DMS53 treated with DMSO at 0.1 percent for 48 hours (cell line): ENCODE results near the gene C2orf72.
A peak's percentile ranks its signal among the peaks of the same experiment; 100 is the strongest.

Source experiments
- DNase-seq: peaks from one replicate; lab custom pipeline; 2025; ENCODE audit not compliant: unreplicated experiment; lab: John Stamatoyannopoulos, UW

C2orf72 gene

DNA sequence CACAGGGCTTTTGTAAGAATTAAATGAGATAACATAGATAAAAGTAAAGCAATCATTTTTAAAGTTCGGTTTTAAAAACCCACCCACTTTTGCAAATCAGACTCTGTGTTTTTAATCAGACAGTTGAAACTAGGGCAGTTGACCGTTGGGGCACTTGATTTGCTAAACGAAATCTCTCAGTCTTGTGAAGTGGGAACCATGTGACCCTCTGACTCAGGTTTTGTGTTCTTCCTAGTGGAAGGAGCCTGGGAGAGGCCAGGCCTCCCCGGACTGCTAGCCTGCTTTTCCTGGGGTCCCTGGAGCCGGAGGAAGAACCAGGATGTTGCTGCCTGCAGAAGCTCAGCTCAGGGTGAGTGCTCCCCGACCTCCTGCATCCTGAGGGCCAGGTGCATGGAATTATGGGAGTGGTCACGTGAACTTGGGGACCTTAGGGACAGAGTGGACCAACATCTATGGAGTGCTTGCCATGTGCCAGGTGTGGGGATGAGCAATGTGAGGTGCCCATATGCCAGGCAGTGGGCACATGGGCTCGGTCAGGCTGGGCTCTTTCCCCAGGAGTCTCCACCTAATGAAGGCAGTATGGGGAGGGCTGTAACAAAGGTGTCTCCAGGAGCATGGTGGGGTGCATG is 3.9 kb downstream of the C2orf72 start:
- DNase-seq = no peak

DNA sequence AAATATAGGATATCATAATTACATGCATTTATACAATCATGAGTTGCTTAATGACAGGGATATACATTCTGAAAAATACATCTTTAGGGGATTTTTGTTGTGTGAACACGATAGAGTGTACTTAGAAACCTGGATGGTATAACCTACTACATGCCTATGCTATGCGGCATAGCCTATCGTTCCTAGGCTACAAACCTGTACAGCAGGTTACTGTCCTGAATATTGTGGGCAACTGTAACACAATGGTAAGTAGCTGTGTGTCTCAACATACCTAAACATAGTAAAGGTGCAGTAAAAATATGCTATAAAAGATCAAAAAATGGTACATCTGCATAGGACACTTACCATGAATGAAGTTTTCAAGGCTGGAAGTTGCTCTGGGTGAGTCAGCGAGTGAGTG is 6.5 kb downstream of the C2orf72 start:
- DNase-seq = no peak

DNA sequence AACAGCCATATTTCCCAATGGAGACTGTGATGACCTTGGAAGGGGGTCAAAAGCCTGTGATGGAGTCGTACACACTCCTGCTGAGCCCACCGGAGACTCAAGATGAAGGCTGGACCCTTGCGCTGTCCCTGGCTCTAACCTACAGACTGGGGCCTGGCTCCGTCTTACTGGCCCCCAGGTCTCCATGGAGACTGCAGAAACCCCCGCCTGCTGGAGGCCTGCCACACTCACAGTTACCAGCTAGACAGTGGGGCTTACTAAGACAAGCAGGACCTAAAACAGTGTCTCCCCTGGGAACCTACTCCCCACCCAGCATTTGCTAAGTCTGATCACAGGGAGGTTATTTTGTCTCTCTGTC is 9.6 kb downstream of the C2orf72 start:
- no peak for DNase-seq

DNA sequence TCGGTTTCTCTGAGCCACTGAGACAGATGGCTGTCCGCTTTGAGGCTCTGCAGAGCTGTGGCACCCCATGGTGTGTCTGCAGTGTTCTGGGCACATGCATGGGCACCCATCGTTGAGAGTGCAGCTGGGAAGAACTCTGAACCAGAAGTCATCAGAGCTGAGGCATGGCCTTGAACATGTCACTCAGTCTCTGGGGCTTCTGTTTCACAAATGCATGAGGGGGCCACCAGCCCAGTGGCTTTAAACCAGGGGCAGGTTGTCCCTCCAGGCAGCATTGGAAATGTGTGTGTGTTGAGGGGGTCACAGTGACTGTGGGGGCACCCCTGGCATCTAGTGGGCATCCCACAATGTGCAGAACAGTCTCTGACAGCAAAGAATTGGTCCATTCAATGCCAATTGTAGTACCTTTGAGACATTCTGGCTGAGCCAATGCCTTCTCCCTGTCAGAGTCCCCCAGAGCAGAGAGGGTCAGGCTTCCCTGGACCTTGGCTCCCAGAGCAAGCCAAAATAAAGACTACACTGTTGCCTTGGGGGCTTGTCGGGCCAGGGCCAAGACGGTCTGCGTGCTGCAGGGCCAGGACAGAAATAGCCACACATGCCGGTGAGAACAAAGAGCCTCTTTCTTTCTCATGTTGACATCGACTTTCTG is 10.1 kb downstream of the C2orf72 start:
- DNase-seq = no peak

DNA sequence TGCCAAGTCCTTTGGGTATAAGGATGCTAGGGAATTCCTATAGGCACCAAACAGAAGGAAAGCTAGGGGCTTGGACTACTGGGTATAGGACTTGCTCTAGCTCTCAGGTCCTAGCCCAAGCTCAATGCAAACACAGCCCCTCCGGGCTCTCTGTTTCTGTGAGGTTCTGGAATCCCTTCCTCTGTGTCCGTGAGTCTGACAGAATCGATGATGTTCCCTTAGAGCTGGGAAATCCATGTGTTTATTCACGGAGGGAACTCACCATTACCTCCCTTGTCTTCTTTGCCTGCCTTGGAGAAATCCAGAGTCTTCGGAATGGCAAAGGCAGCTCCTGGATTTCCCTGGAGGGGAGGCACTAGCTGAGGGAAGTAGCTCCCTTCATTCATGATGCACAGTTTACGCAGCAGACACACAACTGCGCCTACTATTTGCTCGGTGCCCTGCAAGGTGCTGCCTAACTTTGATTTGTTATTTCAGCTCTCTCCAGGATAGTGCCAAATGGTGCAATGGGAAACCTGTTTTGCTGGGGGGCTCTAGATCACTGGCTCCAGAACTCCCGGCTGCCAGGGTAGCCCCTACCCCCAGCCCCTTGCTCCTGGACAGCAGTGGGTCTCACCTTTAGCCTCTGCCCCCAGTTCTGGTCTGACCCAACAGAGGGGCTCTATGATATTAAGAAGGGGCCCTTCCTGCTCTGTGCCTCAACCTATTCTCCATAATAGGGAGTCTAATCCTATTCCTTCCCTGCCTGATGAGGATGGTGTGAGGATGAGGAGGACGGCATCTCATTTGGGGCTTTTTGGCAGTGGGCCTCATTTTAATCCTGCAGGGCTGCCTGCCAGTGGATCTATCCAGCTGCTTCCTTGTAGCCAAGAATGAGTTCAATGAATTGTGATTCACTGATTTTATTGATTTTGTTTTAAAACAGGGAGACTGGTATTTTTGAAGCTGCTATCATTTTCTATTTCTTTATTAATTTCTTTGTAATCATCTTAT is 10.9 kb downstream of the C2orf72 start:
- DNase-seq = no peak

- no peak for DNase-seq
These were observed 12.1 kb downstream of the C2orf72 start for GRCh38 chr2:231049286-231050017.

DNA sequence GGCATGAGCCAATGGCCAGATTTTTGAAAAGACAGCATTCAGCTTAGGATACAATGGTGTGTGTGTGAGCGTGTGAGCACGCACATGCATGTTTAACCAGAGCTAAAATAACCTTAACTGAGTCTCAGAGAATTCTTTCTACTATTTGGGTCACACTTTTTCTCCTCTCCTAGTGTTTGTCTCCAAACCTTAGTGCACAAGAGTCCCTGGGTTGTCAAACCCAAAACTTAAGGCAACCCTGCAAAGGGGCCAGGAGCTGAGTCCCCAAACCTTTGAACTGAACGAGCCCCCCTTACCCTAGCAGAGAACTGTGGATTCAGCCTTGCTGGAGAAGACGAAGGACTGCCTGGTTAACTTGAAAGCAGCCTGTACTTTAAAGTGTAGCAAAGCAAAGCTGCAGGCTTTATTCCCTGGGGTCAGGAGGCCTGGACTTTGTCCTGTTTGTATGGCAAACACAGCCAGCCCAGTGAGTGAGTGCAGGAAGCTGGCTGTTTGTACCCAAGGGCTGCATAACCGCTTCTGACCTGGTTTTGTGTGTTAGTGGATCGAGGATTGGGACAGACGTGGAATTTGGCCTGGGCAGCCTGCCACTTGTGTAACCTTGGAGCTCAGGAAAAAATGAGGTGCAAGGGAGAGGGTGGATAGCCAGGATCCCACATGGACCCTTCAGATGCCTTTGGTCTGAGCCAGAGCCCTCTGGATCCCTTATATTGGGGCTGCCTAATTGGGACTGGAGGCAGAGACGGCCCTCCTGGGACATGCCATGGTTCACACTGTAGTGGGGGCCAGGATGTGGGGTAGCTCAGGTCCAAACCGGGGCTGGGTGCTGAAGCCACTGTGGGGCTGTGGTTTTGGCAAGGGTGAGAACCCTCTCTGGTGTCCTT is 12.9 kb downstream of the C2orf72 start:
- DNase-seq = peak; percentile 67

DNA sequence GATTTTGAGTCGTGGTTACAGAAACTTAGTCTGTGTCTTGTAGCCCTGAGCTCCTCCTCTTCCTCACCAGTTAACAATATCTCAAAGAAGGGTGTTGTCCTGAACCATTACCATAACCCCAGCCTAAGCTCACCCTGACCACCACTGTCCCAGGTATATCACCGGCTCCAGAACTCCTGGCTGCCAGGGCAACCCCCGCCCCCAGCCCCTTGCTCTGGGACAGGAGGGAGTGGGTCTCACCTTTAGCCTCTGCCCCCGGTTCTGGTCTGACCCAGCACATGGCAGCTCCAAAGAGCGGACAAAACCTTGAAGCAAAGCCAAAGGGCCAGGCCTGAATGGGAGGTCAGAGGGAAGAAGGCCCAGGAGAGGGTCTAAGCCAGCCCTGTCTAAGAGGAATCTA is 13.8 kb downstream of the C2orf72 start:
- no peak for DNase-seq

GRCh38 chr2:231052494-231053451 is 15.4 kb downstream of the C2orf72 start:
- DNase-seq = peak; percentile 58

GRCh38 chr2:231053846-231054245 is 16.5 kb downstream of the C2orf72 start:
- no peak for DNase-seq

GRCh38 chr2:231056453-231057416 is 19.4 kb downstream of the C2orf72 start, which contains the start of gene PSMD1:
PSMD1 (plus strand) TSS chr2:231056867; CDS start chr2:231057026, 159 bp downstream.
- peak; percentile 70 for DNase-seq

DNA sequence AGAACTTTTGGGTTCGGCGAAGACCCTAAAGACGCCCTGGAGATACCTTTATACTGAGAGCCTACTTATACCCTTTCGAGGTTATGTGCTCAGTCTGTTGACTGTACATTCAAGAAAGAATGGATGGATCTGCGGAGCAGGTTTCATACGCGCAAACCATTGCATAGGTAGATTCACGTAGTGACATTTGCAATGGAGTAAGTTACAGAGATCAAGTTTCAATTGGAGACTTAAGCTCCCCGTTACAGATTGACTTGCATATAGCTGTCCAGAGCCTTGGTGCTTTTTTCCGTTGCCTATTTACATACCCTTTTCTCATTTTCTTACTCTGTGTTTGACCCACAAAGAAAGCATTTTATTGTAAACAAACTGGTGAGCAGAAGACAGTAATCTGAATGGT is 20.3 kb downstream of the C2orf72 start:
- DNase-seq = no peak

GRCh38 chr2:231058761-231059550 is 21.6 kb downstream of the C2orf72 start:
- no peak for DNase-seq

- DNase-seq = no peak
These were observed 22.4 kb downstream of the C2orf72 start for GRCh38 chr2:231059756-231060155.

DNA sequence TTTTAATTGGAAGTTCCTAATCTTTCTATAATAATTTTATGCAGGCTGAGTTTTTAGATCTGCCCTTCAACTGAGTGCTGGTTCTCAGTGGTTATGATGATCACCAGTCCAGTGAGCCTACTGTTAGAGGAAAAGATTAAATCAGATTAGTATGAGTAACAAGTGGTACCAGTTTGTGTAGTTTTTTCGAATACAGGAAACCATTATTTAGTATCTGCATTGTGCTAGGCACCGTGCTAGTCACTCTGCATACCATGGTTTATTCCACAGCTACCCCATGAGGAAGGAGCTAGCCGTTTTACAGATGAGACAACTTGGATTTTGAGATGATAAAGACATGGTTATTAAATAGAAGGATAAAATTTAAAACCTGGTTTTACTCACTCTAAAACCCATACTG is 25.5 kb downstream of the C2orf72 start:
- DNase-seq = no peak

DNA sequence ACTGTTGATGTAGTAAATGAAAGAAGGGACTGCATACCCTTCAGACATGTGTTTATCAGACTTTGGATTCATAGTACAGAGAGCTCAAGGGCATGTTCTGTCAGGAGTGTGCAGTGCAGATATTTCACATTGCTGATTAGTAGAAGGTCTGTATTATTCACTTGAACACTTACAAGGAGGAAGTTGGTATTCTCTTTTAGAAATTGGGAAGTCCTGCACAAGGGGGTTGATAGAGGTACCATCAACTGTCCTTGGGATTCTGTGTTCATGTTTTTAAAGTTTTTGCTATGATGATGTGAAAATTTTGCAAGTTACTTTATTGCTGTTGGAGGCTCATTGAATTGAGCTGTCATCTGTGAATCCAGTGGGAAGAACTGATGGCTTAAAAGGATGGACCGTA is 26.0 kb downstream of the C2orf72 start:
- DNase-seq = no peak

DNA sequence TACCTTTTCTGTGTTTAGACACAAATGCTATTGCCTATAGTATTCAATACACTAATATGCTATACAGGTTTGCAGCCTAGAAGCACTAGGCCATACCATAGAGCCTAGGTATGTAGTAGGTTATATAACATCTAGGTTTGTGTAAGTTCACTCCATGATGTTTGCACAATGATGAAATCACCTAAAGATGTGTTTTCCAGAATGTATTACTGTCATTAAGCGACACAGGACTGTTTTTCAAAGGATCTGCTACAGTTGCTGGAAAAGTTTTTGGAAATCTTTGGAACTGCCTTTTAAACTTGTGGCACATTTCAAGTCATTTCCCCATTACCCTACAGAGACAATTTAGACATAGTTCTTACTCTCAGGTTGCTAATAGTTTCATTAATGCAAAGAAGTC is 28.6 kb downstream of the C2orf72 start:
- no peak for DNase-seq
